ENCODE measurements around the gene DLL1. TPM values are rescaled to one million over a fixed set of nuclear protein-coding genes. Genes with fewer than 3 reads are reported as not detected.

Gene DLL1
- total RNA-seq, 2 donors from 2014 or later, result 6.0 to 13.2 TPM

- DNase-seq, result no peak
- WGBS, 2 donors, result 86 to 89% methylated on average over 4 of the region's 4 CpGs
- peaks cover 25% of the 10 kb centered on the region for H3K4me1 ChIP-seq
- no peak for ATAC-seq
- no peak overlapping the region for H3K4me3 ChIP-seq
- TF ChIP-seq POLR2A (IDR thresholded peaks at IDR 0.05), result no peak
- TF ChIP-seq CTCF (IDR thresholded peaks at IDR 0.05), result no peak
- H3K27ac ChIP-seq, result no peak overlapping the region
- intact Hi-C loops (cut with DNase I), result no loop called here
- no peaks in the 10 kb centered on the region for H3K36me3 ChIP-seq (replicated peaks in 1 of 2; ENCODE audit: insufficient read depth in 1 of 2, low read depth in 2 of 2)
- H3K9me3 ChIP-seq, result no peaks in the 10 kb centered on the region
- H3K27me3 ChIP-seq, result no peaks in the 10 kb centered on the region
These were observed 25.2 kb upstream of the DLL1 start for GRCh38 chr6:170316071-170316470.

GRCh38 chr6:170314983-170315382 is 24.1 kb upstream of the DLL1 start:
- ATAC-seq (no peak), DNase-seq (no peak)
- Histone ChIP-seq H3K4me3 (no peak overlapping the region), H3K27me3 (no peaks in the 10 kb centered on the region), H3K36me3 (replicated peaks in 1 of 2; ENCODE audit: insufficient read depth in 1 of 2, low read depth in 2 of 2) (no peaks in the 10 kb centered on the region), H3K9me3 (no peaks in the 10 kb centered on the region), H3K4me1 (peaks cover 25% of the 10 kb centered on the region), H3K27ac (no peak overlapping the region)
- WGBS, 2 donors, result 81 to 82% methylated on average over 5 of the region's 5 CpGs
- no peak for TF ChIP-seq POLR2A (IDR thresholded peaks at IDR 0.05)
- intact Hi-C loops (cut with DNase I), result no loop called here

GRCh38 chr6:170313716-170314295 is 22.9 kb upstream of the DLL1 start:
- Histone ChIP-seq H3K27ac (no peak overlapping the region), H3K27me3 (no peaks in the 10 kb centered on the region), H3K4me3 (no peak overlapping the region), H3K4me1 (peaks cover 28% of the 10 kb centered on the region), H3K36me3 (replicated peaks in 1 of 2; ENCODE audit: insufficient read depth in 1 of 2, low read depth in 2 of 2) (no peaks in the 10 kb centered on the region), H3K9me3 (no peaks in the 10 kb centered on the region)
- no peak for ATAC-seq
- no peak for TF ChIP-seq POLR2A (IDR thresholded peaks at IDR 0.05)
- no peak for TF ChIP-seq CTCF (IDR thresholded peaks at IDR 0.05)
- no peak for DNase-seq
- intact Hi-C loops (cut with DNase I), result no loop called here
- WGBS, 2 donors, result 86 to 99% methylated on average over 6 of the region's 6 CpGs

DNA sequence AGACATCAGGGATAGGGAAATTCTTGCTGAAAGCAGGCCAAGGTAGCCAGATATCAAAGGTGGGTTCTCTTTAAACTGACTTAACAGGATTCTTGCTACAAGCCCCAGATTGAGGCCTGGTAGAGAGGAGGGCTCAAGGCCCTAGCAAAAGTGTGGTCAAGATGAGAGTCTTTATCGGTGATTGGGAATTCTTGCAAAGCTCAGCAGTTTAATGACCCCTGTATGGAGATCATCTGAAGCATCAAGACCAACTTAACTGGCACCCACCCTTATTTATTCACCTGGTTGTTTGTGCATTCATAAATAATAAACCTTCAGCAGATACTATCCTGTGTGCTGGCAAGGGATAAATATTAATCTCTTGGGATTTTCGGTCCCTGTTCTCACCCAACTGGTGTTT is 22.0 kb upstream of the DLL1 start:
- H3K4me1 ChIP-seq, result peaks cover 37% of the 10 kb centered on the region

GRCh38 chr6:170311696-170312095 is 20.8 kb upstream of the DLL1 start:
- 71 to 78% methylated on average over 5 of the region's 5 CpGs for WGBS, 2 donors
- TF ChIP-seq CTCF (IDR thresholded peaks at IDR 0.05), result no peak
- TF ChIP-seq POLR2A (IDR thresholded peaks at IDR 0.05), result no peak
- Histone ChIP-seq H3K4me3 (no peak overlapping the region), H3K36me3 (replicated peaks in 1 of 2; ENCODE audit: insufficient read depth in 1 of 2, low read depth in 2 of 2) (no peaks in the 10 kb centered on the region), H3K27me3 (no peaks in the 10 kb centered on the region), H3K4me1 (peaks cover 40% of the 10 kb centered on the region), H3K9me3 (no peaks in the 10 kb centered on the region), H3K27ac (no peak overlapping the region)
- intact Hi-C loops (cut with DNase I), result no loop called here
- no peak for DNase-seq
- no peak for ATAC-seq

More for the DNA sequence above, 22.0 kb upstream of the DLL1 start:
- ATAC-seq, result no peak
- no peaks in the 10 kb centered on the region for H3K9me3 ChIP-seq
- no peaks in the 10 kb centered on the region for H3K27me3 ChIP-seq
- no peak overlapping the region for H3K4me3 ChIP-seq
- DNase-seq, result no peak
- H3K27ac ChIP-seq, result no peak overlapping the region
- no peak for TF ChIP-seq CTCF (IDR thresholded peaks at IDR 0.05)
- TF ChIP-seq POLR2A (IDR thresholded peaks at IDR 0.05), result no peak
- 81 to 90% methylated on average over 2 of the region's 2 CpGs for WGBS, 2 donors
- intact Hi-C loops (cut with DNase I), result no loop called here
- H3K36me3 ChIP-seq (replicated peaks in 1 of 2; ENCODE audit: insufficient read depth in 1 of 2, low read depth in 2 of 2), result no peaks in the 10 kb centered on the region

Data from body of pancreas (tissue), 4 donors.